ENCODE measurements around the gene FRK.

The FRK gene

GRCh38 chr6:116070616-116071389, 10.1 kb upstream of the FRK start:
- no peaks in the 10 kb centered on the region for H3K9me3 ChIP-seq (ENCODE audit: control insufficient read depth, low read length)
- H3K9ac ChIP-seq (ENCODE audit: low read length): no peak overlapping the region
- H3K36me3 ChIP-seq (ENCODE audit: control insufficient read depth, insufficient read depth, low read length): no peaks in the 10 kb centered on the region
- no peak overlapping the region for H3K4me3 ChIP-seq (ENCODE audit: low read length)
- no peaks in the 10 kb centered on the region for H3K27me3 ChIP-seq (ENCODE audit: control insufficient read depth, insufficient read depth, low read length)
- H3K4me1 ChIP-seq (ENCODE audit: control insufficient read depth, insufficient read depth, low read length): peaks cover 6% of the 10 kb centered on the region

- H3K27me3 ChIP-seq (ENCODE audit: control insufficient read depth, insufficient read depth, low read length): no peaks in the 10 kb centered on the region
- H3K4me3 ChIP-seq (ENCODE audit: low read length): no peak overlapping the region
- peaks cover 6% of the 10 kb centered on the region for H3K4me1 ChIP-seq (ENCODE audit: control insufficient read depth, insufficient read depth, low read length)
- no peak overlapping the region for H3K9ac ChIP-seq (ENCODE audit: low read length)
- H3K36me3 ChIP-seq (ENCODE audit: control insufficient read depth, insufficient read depth, low read length): no peaks in the 10 kb centered on the region
- H3K9me3 ChIP-seq (ENCODE audit: control insufficient read depth, low read length): no peaks in the 10 kb centered on the region
Observed at GRCh38 chr6:116070101-116070500, 9.4 kb upstream of the FRK start.

GRCh38 chr6:116066789-116067188, 6.1 kb upstream of the FRK start:
- no peak overlapping the region for H3K9ac ChIP-seq (ENCODE audit: low read length)
- no peaks in the 10 kb centered on the region for H3K27me3 ChIP-seq (ENCODE audit: control insufficient read depth, insufficient read depth, low read length)
- no peaks in the 10 kb centered on the region for H3K4me1 ChIP-seq (ENCODE audit: control insufficient read depth, insufficient read depth, low read length)
- no peaks in the 10 kb centered on the region for H3K36me3 ChIP-seq (ENCODE audit: control insufficient read depth, insufficient read depth, low read length)
- H3K4me3 ChIP-seq (ENCODE audit: low read length): no peak overlapping the region
- no peaks in the 10 kb centered on the region for H3K9me3 ChIP-seq (ENCODE audit: control insufficient read depth, low read length)

- Histone ChIP-seq H3K4me1 (ENCODE audit: control insufficient read depth, insufficient read depth, low read length) (no peaks in the 10 kb centered on the region), H3K4me3 (ENCODE audit: low read length) (no peak overlapping the region), H3K9ac (ENCODE audit: low read length) (no peak overlapping the region), H3K27me3 (ENCODE audit: control insufficient read depth, insufficient read depth, low read length) (no peaks in the 10 kb centered on the region), H3K9me3 (ENCODE audit: control insufficient read depth, low read length) (no peaks in the 10 kb centered on the region), H3K36me3 (ENCODE audit: control insufficient read depth, insufficient read depth, low read length) (no peaks in the 10 kb centered on the region)
Observed at GRCh38 chr6:116064666-116065065, 4.0 kb upstream of the FRK start.

GRCh38 chr6:116062496-116062895, 1.8 kb upstream of the FRK start:
- Histone ChIP-seq H3K4me1 (ENCODE audit: control insufficient read depth, insufficient read depth, low read length) (no peaks in the 10 kb centered on the region), H3K4me3 (ENCODE audit: low read length) (no peak overlapping the region), H3K27me3 (ENCODE audit: control insufficient read depth, insufficient read depth, low read length) (no peaks in the 10 kb centered on the region), H3K9ac (ENCODE audit: low read length) (no peak overlapping the region), H3K9me3 (ENCODE audit: control insufficient read depth, low read length) (no peaks in the 10 kb centered on the region), H3K36me3 (ENCODE audit: control insufficient read depth, insufficient read depth, low read length) (no peaks in the 10 kb centered on the region)

- Histone ChIP-seq H3K4me1 (ENCODE audit: control insufficient read depth, insufficient read depth, low read length) (peaks cover 8% of the 10 kb centered on the region), H3K27me3 (ENCODE audit: control insufficient read depth, insufficient read depth, low read length) (no peaks in the 10 kb centered on the region), H3K4me3 (ENCODE audit: low read length) (peak overlapping the region; percentile 48), H3K36me3 (ENCODE audit: control insufficient read depth, insufficient read depth, low read length) (no peaks in the 10 kb centered on the region), H3K9ac (ENCODE audit: low read length) (peak overlapping the region; percentile 88), H3K9me3 (ENCODE audit: control insufficient read depth, low read length) (no peaks in the 10 kb centered on the region)
Observed at GRCh38 chr6:116059713-116060571, 749 bp downstream of the FRK start.

- no peaks in the 10 kb centered on the region for H3K36me3 ChIP-seq (ENCODE audit: control insufficient read depth, insufficient read depth, low read length)
- H3K9me3 ChIP-seq (ENCODE audit: control insufficient read depth, low read length): no peaks in the 10 kb centered on the region
- H3K4me1 ChIP-seq (ENCODE audit: control insufficient read depth, insufficient read depth, low read length): peaks cover 8% of the 10 kb centered on the region
- H3K27me3 ChIP-seq (ENCODE audit: control insufficient read depth, insufficient read depth, low read length): no peaks in the 10 kb centered on the region
- H3K4me3 ChIP-seq (ENCODE audit: low read length): no peak overlapping the region
- H3K9ac ChIP-seq (ENCODE audit: low read length): peak overlapping the region; percentile 3
Observed at GRCh38 chr6:116057766-116058165, 2.9 kb downstream of the FRK start.

- Histone ChIP-seq H3K4me3 (ENCODE audit: low read length) (no peak overlapping the region), H3K9ac (ENCODE audit: low read length) (no peak overlapping the region)
Observed at GRCh38 chr6:116055513-116055912, 5.2 kb downstream of the FRK start.

GRCh38 chr6:116051244-116051643, 9.4 kb downstream of the FRK start:
- Histone ChIP-seq H3K27me3 (ENCODE audit: control insufficient read depth, insufficient read depth, low read length) (no peaks in the 10 kb centered on the region), H3K4me3 (ENCODE audit: low read length) (no peak overlapping the region), H3K36me3 (ENCODE audit: control insufficient read depth, insufficient read depth, low read length) (no peaks in the 10 kb centered on the region), H3K9me3 (ENCODE audit: control insufficient read depth, low read length) (no peaks in the 10 kb centered on the region), H3K4me1 (ENCODE audit: control insufficient read depth, insufficient read depth, low read length) (peaks cover 12% of the 10 kb centered on the region), H3K9ac (ENCODE audit: low read length) (no peak overlapping the region)

More at GRCh38 chr6:116055513-116055912, 5.2 kb downstream of the FRK start:
- no peaks in the 10 kb centered on the region for H3K36me3 ChIP-seq (ENCODE audit: control insufficient read depth, insufficient read depth, low read length)
- H3K27me3 ChIP-seq (ENCODE audit: control insufficient read depth, insufficient read depth, low read length): no peaks in the 10 kb centered on the region
- H3K9me3 ChIP-seq (ENCODE audit: control insufficient read depth, low read length): no peaks in the 10 kb centered on the region
- peaks cover 8% of the 10 kb centered on the region for H3K4me1 ChIP-seq (ENCODE audit: control insufficient read depth, insufficient read depth, low read length)

- Histone ChIP-seq H3K27me3 (ENCODE audit: control insufficient read depth, insufficient read depth, low read length) (no peaks in the 10 kb centered on the region), H3K36me3 (ENCODE audit: control insufficient read depth, insufficient read depth, low read length) (no peaks in the 10 kb centered on the region), H3K4me3 (ENCODE audit: low read length) (no peak overlapping the region), H3K4me1 (ENCODE audit: control insufficient read depth, insufficient read depth, low read length) (peaks cover 7% of the 10 kb centered on the region), H3K9me3 (ENCODE audit: control insufficient read depth, low read length) (no peaks in the 10 kb centered on the region), H3K9ac (ENCODE audit: low read length) (no peak overlapping the region)
Observed at GRCh38 chr6:116050737-116051136, 10.0 kb downstream of the FRK start.

- Histone ChIP-seq H3K9me3 (ENCODE audit: control insufficient read depth, low read length) (no peaks in the 10 kb centered on the region), H3K4me1 (ENCODE audit: control insufficient read depth, insufficient read depth, low read length) (peaks cover 6% of the 10 kb centered on the region), H3K36me3 (ENCODE audit: control insufficient read depth, insufficient read depth, low read length) (no peaks in the 10 kb centered on the region), H3K4me3 (ENCODE audit: low read length) (no peak overlapping the region), H3K9ac (ENCODE audit: low read length) (no peak overlapping the region), H3K27me3 (ENCODE audit: control insufficient read depth, insufficient read depth, low read length) (no peaks in the 10 kb centered on the region)
Observed at GRCh38 chr6:116049321-116049720, 11.4 kb downstream of the FRK start.

GRCh38 chr6:116047173-116047933, 13.3 kb downstream of the FRK start:
- no peaks in the 10 kb centered on the region for H3K36me3 ChIP-seq (ENCODE audit: control insufficient read depth, insufficient read depth, low read length)

More at GRCh38 chr6:116047173-116047933, 13.3 kb downstream of the FRK start:
- Histone ChIP-seq H3K9me3 (ENCODE audit: control insufficient read depth, low read length) (no peaks in the 10 kb centered on the region), H3K4me1 (ENCODE audit: control insufficient read depth, insufficient read depth, low read length) (peaks cover 6% of the 10 kb centered on the region), H3K9ac (ENCODE audit: low read length) (no peak overlapping the region), H3K27me3 (ENCODE audit: control insufficient read depth, insufficient read depth, low read length) (no peaks in the 10 kb centered on the region), H3K4me3 (ENCODE audit: low read length) (no peak overlapping the region)

Data from mucosa of stomach (tissue), 1 donor.